ENCODE measurements around the gene EPN3.
A peak's percentile ranks its signal among the peaks of the same experiment; 100 is the strongest.

EPN3 gene

GRCh38 chr17:50532452-50533024 is at the start of gene EPN3:
EPN3 (plus strand) TSS chr17:50532735; CDS start chr17:50536557, 3,822 bp downstream.
- DNase-seq: no peak

DNA sequence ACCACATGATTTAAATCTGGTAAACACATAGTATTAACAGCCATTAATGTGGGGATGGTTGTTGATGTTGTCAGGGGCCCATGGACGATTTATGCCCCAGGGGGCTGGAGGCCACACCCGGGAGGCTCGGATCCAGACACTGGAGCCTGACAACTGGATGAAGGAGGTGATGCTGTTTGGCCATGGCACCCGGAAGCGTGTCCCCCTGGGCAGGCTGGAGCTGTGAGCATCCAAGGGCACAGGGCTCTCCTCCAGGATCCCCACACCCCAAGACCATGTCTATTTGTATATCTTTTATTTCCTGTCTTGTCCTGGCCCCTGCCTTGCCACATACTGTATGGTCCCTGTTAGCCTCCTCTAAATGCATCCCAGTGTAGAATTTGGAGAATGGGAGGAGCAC is 49.3 kb upstream of the EPN3 start:
- no peak for DNase-seq

DNA sequence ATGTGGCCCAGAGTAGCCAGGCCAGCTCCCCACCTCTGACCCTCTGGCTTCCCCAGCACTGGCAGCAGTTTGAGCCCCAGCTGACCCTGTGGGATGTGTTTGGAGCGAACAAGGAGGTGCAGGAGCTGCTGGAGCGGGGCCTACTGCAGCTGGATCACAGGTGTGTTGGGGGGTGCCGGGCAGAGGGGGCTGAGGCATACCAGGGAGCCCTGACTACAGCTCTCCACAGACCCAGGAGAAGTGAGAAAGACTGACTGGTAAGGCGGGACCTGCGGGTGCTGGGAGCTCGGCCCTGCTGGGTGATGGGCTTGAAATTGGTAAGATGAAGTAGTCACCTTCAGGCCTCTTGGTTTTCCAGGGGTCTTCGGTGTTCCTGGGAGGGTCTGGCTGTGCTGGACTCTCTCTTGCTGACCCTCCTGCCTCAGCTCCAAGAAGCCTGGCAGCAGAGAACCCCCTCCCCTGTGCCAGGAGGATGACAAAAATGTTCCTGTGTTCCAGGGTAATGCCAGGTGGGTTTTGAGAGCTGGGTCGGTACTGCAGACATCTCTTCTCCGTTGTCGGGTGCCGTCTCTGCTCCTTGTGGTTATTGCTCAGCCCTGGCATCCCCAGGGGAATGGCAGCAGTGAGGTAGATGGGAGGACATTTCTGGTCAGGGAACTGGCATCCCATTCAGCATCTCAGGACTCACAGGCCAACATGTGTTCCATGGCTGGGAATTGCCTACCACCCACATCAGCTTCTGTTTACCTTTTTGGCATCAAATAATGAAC is 48.0 kb upstream of the EPN3 start:
- no peak for DNase-seq

DNA sequence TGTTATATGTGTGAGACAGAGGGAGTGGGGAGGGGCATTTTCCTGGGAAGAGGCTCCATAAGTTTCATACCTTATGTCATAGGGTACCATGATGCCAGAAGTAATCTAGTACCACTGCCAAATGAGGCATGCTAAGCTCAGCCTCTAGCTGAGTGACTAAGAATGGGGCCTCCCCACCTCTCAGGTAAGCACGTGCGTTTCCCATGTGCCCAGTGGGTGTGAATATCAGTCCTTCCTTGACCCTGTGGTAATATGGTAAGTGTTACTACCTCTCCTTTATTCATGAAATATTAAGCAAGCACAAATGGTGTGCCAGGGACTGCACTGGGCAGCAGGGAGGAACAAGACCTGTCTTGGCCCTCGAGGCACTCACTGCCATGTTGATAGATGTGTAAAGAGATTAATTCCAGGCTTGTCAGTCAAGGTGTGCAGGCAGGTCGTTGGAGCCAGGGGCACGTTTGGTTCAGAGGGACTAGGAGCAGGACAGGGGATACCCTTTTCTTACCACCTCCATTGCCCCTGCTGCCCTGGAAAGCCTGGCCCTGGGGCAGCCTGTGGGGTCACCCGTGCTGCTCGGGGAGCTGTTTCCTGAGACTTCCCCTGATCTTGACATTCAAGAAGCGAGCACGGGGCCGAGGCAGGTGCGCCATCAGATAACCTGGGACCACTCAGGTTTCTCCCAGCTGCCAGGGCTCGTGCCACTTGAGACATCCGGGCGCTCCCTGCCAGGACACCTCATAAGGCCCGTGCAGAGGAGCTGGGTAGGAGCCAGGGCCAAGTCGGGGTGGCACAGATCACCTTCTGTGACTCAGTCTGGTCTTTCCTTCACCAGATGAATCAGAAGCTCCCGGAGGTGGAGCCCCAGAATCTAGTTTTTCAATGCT is 45.1 kb upstream of the EPN3 start:
- no peak for DNase-seq

- no peak for DNase-seq
These were observed 43.7 kb upstream of the EPN3 start for GRCh38 chr17:50488880-50489279.

DNA sequence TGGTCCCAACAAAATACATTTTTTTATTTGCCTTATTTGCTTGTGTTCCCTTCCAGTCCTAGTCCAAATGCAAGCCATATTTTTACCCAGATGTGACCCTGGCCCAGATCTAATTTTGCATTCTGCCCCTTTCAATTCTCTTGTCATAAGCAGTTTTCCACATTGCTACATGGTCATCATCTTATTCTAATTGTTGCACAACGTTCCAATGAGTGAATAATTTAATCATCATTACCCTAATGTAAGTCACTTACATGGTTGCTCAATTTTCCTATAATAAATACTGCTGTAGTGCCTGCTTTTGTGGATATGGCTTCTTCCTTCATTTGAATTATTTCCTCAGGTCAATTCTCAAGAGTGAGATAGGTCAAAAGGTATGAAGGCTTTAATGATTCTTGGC is 41.0 kb upstream of the EPN3 start:
- no peak for DNase-seq

DNA sequence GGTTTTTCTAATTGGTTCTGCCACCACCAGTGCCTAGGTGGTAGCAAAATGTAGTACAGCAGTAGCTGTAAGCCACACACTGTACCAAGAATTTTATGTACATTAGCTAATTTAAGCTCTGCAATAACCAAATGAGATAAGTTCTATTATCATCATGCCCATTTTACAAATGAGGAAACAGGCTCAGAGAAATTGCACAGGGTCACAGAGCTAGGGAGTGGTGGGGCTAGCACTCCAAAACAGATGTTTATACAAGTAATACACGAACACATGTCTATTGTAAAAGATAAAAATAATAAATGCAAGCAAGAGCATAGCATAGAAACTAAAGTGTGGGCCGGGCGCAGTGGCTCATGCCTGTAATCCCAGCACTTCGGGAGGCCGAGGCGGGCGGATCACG is 40.3 kb upstream of the EPN3 start:
- no peak for DNase-seq

DNA sequence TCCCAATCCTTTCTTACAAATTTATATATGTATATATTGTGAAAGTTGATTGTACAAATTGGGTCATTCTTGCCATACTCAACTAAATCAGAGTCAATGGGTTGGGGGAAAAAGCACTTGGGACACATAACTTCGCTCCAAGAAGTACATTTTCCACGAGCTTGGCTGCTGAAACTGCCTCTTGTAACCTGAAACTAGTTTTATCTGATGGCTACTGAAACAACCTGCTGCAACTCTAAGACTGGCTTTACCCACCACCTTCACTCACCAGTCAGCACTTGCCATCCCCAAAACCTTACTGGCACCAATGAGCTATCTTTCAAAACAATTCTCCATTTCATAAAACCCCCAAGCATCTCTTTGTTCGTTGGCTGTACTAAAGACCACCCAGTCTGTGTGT is 38.8 kb upstream of the EPN3 start:
- DNase-seq: no peak

- no peak for DNase-seq
These were observed 37.2 kb upstream of the EPN3 start for GRCh38 chr17:50495217-50495823.

- no peak for DNase-seq
These were observed 36.6 kb upstream of the EPN3 start for GRCh38 chr17:50495918-50496317.

DNA sequence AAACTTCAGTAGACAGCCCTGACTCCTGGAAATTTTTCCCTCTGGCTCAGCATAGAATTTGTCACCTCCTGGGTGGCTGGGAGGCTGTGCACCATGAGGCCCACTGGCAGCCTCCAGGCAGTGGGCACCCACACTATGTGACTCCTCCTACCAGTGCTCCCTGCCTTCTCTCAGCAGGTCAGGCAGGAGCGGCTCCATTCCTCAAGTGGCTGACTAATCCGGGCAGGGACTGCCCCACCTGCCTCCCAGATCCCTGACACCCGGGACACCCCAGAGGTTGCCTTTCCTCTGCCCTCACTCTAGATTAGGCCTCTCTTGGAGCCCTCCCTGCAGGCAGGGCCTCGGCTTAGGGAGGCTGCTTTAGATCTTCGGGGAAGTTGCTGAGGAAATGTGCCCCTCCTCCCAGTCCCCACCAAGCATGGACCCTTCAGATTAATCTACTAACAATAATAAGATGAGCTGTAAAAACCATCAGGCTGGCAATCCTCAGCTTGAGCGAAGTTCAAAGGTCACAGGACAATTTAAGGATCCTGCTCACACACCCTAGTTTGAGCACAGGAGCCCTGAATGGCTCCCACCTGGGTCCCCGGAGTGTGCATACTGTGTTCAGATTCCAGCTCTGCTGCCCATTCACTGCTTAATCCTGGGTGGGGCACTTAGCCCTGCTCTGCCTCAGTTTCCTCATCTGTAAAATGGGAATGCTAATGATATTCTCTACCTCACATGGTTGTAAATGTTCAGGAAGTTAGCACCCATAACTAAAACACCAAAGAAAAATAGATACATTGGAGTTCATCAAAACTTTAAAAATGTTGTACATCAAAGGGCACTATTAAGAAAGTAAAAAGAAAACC is 34.3 kb upstream of the EPN3 start:
- no peak for DNase-seq

GRCh38 chr17:50499270-50499669 is 33.3 kb upstream of the EPN3 start:
- DNase-seq: no peak

DNA sequence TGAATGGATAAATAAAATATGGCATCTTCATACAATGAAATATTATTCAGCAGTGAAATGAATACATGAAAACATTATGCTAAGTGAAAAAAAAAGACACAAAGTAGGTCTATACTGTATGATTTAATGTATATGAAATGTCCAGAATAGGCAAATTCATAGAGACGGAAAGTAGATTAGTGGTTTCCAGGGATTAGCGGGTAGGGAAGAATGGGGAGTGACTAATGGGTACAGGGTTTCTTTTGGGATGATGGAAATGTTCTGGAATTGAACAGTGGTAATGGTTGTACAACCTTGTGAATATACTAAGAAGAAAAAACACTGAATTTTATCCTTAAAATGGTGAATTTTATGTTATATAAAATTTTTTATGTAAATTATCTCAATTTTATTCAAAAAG is 32.8 kb upstream of the EPN3 start:
- DNase-seq: no peak

GRCh38 chr17:50501054-50501453 is 31.5 kb upstream of the EPN3 start:
- DNase-seq: peak; percentile 62

- DNase-seq: no peak
These were observed 30.1 kb upstream of the EPN3 start for GRCh38 chr17:50502301-50502990.

DNA sequence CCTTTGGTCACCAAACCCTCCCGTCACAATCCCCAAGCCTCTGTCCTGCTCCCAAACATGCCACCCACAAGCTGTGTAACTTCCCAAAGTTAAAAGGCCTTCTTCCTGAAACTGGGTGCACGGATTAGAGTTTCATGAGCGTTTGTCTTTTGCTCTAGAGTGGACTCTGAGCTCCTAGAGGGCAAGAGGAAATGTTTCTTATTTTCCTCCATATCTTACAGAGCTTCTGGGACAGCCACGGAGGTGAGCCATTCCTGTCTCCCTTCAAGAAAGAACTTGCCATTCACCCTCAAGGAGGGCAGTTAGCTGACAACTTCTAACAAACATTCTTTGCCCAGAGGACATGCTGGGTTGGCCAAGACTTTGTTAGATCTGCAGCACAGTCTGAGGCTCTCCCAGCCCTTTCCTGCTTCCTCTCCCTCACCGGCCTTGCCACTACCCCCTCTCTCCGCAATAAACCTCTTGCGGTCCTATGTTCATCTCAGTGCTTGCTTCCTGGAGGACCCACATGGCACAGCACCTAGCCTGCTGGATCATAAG is 26.9 kb upstream of the EPN3 start:
- DNase-seq: no peak

DNA sequence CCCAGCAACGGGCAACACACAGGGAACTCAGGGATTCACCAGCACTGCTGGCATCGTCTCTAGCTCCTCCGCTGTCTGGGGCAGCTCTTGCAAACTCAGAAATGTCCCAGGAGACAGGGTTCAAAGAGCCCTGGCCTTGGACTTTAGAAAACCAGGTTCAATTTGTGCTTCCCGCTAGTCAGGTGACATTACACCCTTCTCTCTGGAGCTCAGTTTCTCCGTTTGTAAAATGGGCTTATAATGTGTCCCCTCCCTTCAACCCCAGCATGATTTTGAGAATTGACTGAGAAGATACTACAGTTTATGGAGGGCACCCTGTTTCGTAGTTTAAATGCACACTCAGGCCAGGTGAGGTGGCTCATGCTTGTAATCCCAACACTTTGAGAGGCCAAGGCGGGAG is 26.2 kb upstream of the EPN3 start:
- no peak for DNase-seq

GRCh38 chr17:50507871-50508572 is 24.5 kb upstream of the EPN3 start, which contains the start of gene MYCBPAP:
MYCBPAP (plus strand) TSS chr17:50508439; CDS start chr17:50508675, 236 bp downstream.
- DNase-seq: peak; percentile 84

- DNase-seq: no peak
These were observed 23.7 kb upstream of the EPN3 start for GRCh38 chr17:50508573-50509460.

GRCh38 chr17:50511058-50511457 is 21.5 kb upstream of the EPN3 start:
- no peak for DNase-seq
